Measurements from ENCODE around the gene SLC17A9. TPM values are rescaled to one million over a fixed set of nuclear protein-coding genes. Genes with fewer than 3 reads are reported as not detected.

SLC17A9 gene
- total and polyA plus RNA-seq, 10 of the 15 experiments (the other 5 are each of a cell fraction or from before 2014, with no cell fraction given) = 0.72 to 74.1 (median 29.4) TPM

GRCh38 chr20:62918147-62918546, 34.4 kb upstream of the SLC17A9 start:
- DNase-seq (ENCODE audit: low read depth, low spot score) = no peak
- 2% methylated on average over 3 of the region's 3 CpGs for WGBS (ENCODE audit: insufficient coverage, insufficient replicate concordance, low lambda C conversion rate, missing lambda C conversion rate)
- H3K4me3 ChIP-seq = peak overlapping the region; percentile 31
- ChIA-PET RAD21 (ENCODE audit: unreplicated experiment) (interaction anchor here (0.8 to 1.7 kb wide), 7 partner anchors 10 to 95 kb away, joined by 3 to 5 read pairs (median 4); no protein-coding TSS in a partner anchor), CTCF (interaction anchor here (0.7 to 12.5 kb wide), 10 partner anchors 10 to 93 kb away, joined by 3 to 92 read pairs (median 4); partner anchors contain the start of gene GID8), SMC1A (ENCODE audit: uncharacterized antibody, unreplicated experiment) (interaction anchor here (1.2 to 3.8 kb wide), 9 partner anchors 10 to 91 kb away, joined by 3 to 21 read pairs (median 8); partner anchors contain the start of genes GID8 and SLC17A9), POLR2A (interaction anchor here (0.6 to 3.1 kb wide), 10 partner anchors 10 to 96 kb away, joined by 3 to 15 read pairs (median 5); partner anchors contain the start of genes GID8 and SLC17A9)
- H3K79me2 ChIP-seq (ENCODE audit: control insufficient read depth, insufficient read depth, low read length) = peaks cover 98% of the 10 kb centered on the region
- H3K27me3 ChIP-seq (replicated peaks in 1 of 2; ENCODE audit: control insufficient read depth in 2 of 2, insufficient read depth in 2 of 2, low read length in 1 of 2) = no peaks in the 10 kb centered on the region
- intact Hi-C loops (cut with micrococcal nuclease; ENCODE audit: unreplicated experiment) = loop anchor here (2.0 kb wide), 1 partner anchor 17 kb away; no protein-coding TSS in a partner anchor
- peak; percentile 78 for ATAC-seq
- in situ Hi-C loops (cut with MboI) = no loop called here
- H3K36me3 ChIP-seq (ENCODE audit: control insufficient read depth in 2 of 2, insufficient read depth in 2 of 2, low read length in 1 of 2) = peaks cover 1 to 2% of the 10 kb centered on the region in 2 experiments
- peak overlapping the region; percentile 19 for H3K4me2 ChIP-seq (ENCODE audit: control insufficient read depth, insufficient read depth)
- H3K4me1 ChIP-seq (ENCODE audit: control insufficient read depth, insufficient read depth, low read length) = peaks cover 52% of the 10 kb centered on the region
- H4K20me1 ChIP-seq (ENCODE audit: control insufficient read depth, insufficient read depth) = peaks cover 25% of the 10 kb centered on the region
- peak; percentile 77 for FAIRE-seq
- H3K9me3 ChIP-seq (replicated peaks; ENCODE audit: control insufficient read depth, insufficient read depth, low read length) = no peaks in the 10 kb centered on the region
- no peak overlapping the region for H2AFZ ChIP-seq (ENCODE audit: control insufficient read depth, low read depth, low read length)
- BruUV-seq (replicated peaks) = no TSS peak
- peak overlapping the region; percentile 13; the same call in 1 of the 2 replicates for H3K9ac ChIP-seq (ENCODE audit: control insufficient read depth, insufficient read depth, low read length)
- peak overlapping the region; percentile 61 for H3K27ac ChIP-seq (ENCODE audit: control insufficient read depth, insufficient read depth)
- TF ChIP-seq JUND (IDR thresholded peaks at IDR 0.05; ENCODE audit: low read depth, low read length) (no peak), EED (IDR thresholded peaks at IDR 0.05; ENCODE audit: low read depth) (peak; percentile 10; the same call in 1 of the 2 replicates), PAX5 (IDR thresholded peaks at IDR 0.05; ENCODE audit: borderline replicate concordance, low read depth, low read length) (peak; percentile 80), CREM (IDR thresholded peaks at IDR 0.05; ENCODE audit: low read depth) (no peak), RUNX3 (IDR thresholded peaks at IDR 0.05; ENCODE audit: low read length) (peak; percentile 80), BHLHE40 (IDR thresholded peaks at IDR 0.05; ENCODE audit: borderline replicate concordance in 1 of 2, low read depth in 2 of 2, low read length in 1 of 2) (0 out of 4 replicates have a peak, but pooled peaks of 1 of the 2 experiments have one; percentile 37), SRF (IDR thresholded peaks at IDR 0.05; ENCODE audit: low read depth in 2 of 2, low read length in 2 of 2) (no peak), IKZF2 (IDR thresholded peaks at IDR 0.05) (peak; percentile 15 to 52; a peak in 1 of 4 replicates), SP1 (IDR thresholded peaks at IDR 0.05; ENCODE audit: low read depth, low read length) (no peak), STAT1 (conservative IDR thresholded peaks at IDR 0.05) (no peak), NR2C1 (IDR thresholded peaks at IDR 0.05) (no peak), BACH1 (IDR thresholded peaks at IDR 0.05; ENCODE audit: borderline replicate concordance) (no peak), SUZ12 (IDR thresholded peaks at IDR 0.05; ENCODE audit: unreplicated experiment) (no peak), MTA2 (IDR thresholded peaks at IDR 0.05; ENCODE audit: low read depth) (0 out of 2 replicates have a peak, but pooled peaks have one; percentile 29), MTA3 (IDR thresholded peaks at IDR 0.05; ENCODE audit: borderline replicate concordance, low read length) (no peak), NFIC (IDR thresholded peaks at IDR 0.05; ENCODE audit: low read depth, low read length) (peak; percentile 28; the same call in 1 of the 2 replicates)
- TF ChIP-seq, protein P1, sequence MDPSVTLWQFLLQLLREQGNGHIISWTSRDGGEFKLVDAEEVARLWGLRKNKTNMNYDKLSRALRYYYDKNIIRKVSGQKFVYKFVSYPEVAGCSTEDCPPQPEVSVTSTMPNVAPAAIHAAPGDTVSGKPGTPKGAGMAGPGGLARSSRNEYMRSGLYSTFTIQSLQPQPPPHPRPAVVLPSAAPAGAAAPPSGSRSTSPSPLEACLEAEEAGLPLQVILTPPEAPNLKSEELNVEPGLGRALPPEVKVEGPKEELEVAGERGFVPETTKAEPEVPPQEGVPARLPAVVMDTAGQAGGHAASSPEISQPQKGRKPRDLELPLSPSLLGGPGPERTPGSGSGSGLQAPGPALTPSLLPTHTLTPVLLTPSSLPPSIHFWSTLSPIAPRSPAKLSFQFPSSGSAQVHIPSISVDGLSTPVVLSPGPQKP (IDR thresholded peaks at IDR 0.05; ENCODE audit: low read depth, low read length) = no peak
- TF ChIP-seq, protein P2, sequence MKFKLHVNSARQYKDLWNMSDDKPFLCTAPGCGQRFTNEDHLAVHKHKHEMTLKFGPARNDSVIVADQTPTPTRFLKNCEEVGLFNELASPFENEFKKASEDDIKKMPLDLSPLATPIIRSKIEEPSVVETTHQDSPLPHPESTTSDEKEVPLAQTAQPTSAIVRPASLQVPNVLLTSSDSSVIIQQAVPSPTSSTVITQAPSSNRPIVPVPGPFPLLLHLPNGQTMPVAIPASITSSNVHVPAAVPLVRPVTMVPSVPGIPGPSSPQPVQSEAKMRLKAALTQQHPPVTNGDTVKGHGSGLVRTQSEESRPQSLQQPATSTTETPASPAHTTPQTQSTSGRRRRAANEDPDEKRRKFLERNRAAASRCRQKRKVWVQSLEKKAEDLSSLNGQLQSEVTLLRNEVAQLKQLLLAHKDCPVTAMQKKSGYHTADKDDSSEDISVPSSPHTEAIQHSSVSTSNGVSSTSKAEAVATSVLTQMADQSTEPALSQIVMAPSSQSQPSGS (IDR thresholded peaks at IDR 0.05; ENCODE audit: low read length) = 0 out of 2 replicates have a peak, but pooled peaks have one; percentile 24
- TF ChIP-seq, protein P3, sequence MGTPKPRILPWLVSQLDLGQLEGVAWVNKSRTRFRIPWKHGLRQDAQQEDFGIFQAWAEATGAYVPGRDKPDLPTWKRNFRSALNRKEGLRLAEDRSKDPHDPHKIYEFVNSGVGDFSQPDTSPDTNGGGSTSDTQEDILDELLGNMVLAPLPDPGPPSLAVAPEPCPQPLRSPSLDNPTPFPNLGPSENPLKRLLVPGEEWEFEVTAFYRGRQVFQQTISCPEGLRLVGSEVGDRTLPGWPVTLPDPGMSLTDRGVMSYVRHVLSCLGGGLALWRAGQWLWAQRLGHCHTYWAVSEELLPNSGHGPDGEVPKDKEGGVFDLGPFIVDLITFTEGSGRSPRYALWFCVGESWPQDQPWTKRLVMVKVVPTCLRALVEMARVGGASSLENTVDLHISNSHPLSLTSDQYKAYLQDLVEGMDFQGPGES (IDR thresholded peaks at IDR 0.05) = no peak
- TF ChIP-seq, protein P4, sequence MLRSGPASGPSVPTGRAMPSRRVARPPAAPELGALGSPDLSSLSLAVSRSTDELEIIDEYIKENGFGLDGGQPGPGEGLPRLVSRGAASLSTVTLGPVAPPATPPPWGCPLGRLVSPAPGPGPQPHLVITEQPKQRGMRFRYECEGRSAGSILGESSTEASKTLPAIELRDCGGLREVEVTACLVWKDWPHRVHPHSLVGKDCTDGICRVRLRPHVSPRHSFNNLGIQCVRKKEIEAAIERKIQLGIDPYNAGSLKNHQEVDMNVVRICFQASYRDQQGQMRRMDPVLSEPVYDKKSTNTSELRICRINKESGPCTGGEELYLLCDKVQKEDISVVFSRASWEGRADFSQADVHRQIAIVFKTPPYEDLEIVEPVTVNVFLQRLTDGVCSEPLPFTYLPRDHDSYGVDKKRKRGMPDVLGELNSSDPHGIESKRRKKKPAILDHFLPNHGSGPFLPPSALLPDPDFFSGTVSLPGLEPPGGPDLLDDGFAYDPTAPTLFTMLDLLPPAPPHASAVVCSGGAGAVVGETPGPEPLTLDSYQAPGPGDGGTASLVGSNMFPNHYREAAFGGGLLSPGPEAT (IDR thresholded peaks at IDR 0.05; ENCODE audit: low read depth) = 0 out of 2 replicates have a peak, but pooled peaks have one; percentile 23
